Ovary (tissue), 9 donors: ENCODE data around the gene AZU1. TPM values are rescaled to one million over a fixed set of nuclear protein-coding genes. Genes with fewer than 3 reads are reported as not detected.

ENCODE experiments used
- DNase-seq, 5 donors: peaks; one replicate each; pipeline ENCODE4 v3.0.0-alpha.2; 2019 to 2020
- H3K27ac ChIP-seq, 2 donors: fragments of 200-600 bp; one replicate each; pipeline versions ENCODE4 v1.5.1 to v1.8.0; 2019 to 2022
- H3K27me3 ChIP-seq: fragments of 200-600 bp; one replicate; pipeline ENCODE4 v1.8.0; 2022
- H3K36me3 ChIP-seq: fragments of 200-600 bp; sonication (generic); one replicate; pipeline ENCODE4 v1.5.1; 2019
- H3K4me1 ChIP-seq: one replicate; pipeline ENCODE4 v1.8.1; 2013; ENCODE audit warnings: mild to moderate bottlenecking, moderate library complexity; ENCODE audit not compliant: insufficient read depth
- H3K4me3 ChIP-seq: fragments of 200-600 bp; sonication (generic); one replicate; pipeline ENCODE4 v1.5.1; 2017
- H3K9me3 ChIP-seq, 2 donors: fragments of 200-600 bp in 1 of 2; sonication (generic) in 1 of 2; one replicate each; pipeline versions ENCODE4 v1.5.1 to v1.8.1; 2013 to 2019; ENCODE audit warnings: mild to moderate bottlenecking in 1 of 2, moderate library complexity in 1 of 2
- CTCF ChIP-seq, 3 donors: fragments of 450-650 bp in 2 of 3; fragments of 200-600 bp in 1 of 3; IDR thresholded peaks; one replicate each; pipeline versions ENCODE4 v1.5.1 to v1.8.0; 2016 to 2022; ENCODE audit warnings: antibody characterized with exemption in 3 of 3, mild to moderate bottlenecking in 1 of 3
- EP300 ChIP-seq: sonication (generic); formaldehyde crosslinking; IDR thresholded peaks from one replicate; pipeline ENCODE4 v1.6.1; 2017; ENCODE audit warnings: antibody characterized with exemption
- POLR2A ChIP-seq: fragments of 450-650 bp; IDR thresholded peaks from one replicate; pipeline ENCODE4 v1.6.1; 2017; ENCODE audit warnings: antibody characterized with exemption, mild to moderate bottlenecking, moderate library complexity
- WGBS, 3 donors: extraction: QIAGEN DNeasy Blood & Tissue Kit in 1 of 3; methylation state at CpG; one replicate each; pipeline versions ENCODE4 v1.1.5 to v1.1.7; 2013 to 2017; 5-methylcytosine and 5-hydroxymethylcytosine counted together
- intact Hi-C, 4 donors: fragments of 100-400 bp; cut with DNase I; formaldehyde crosslinking; loops; one replicate each; pipeline versions ENCODE4 v1.11.0 to v1.15.1; 2022 to 2023
- polyA plus RNA-seq, 2 donors: library from polyadenylated mRNA; stranded (reverse); fragments of 200-250 nt in 1 of 2; fragments of 350-450 nt in 1 of 2; fragmentation: Illumina TruSeq in 1 of 2; extraction: RNeasy Lipid Tissue Mini Kit (QIAGEN cat#74804) in 1 of 2; gene quantifications; one replicate each; pipeline ENCODE4 v1.2.3, GENCODE V29; 2013 to 2014
- total RNA-seq, 7 donors: library from RNA; depleted of rRNA in 2 of 7; stranded (reverse); fragments of >200 nt in 2 of 7; fragmentation: NEBNext Ultra II Directional in 3 of 7; extraction: Animal tissue kit (Norgen Biotek cat#: 25700) in 3 of 7; gene quantifications; one replicate each; pipeline versions ENCODE4 v1.1.0 to v1.2.4, GENCODE V29; 2016 to 2023
- donor health status: DM: no; HTN: no; CAD: no; lungs with moderate emphysema.
- donor health status: DM: no; HTN: no; CAD: no.
- donor health status: Bipolar disorder and iron deficiency.
- donor health status: DM: yes; HTN: yes; CAD: no.
- donor health status: DM: no; HTN: no; CAD: no.
- donor health status: DM: yes; HTN: yes; CAD: no.

AZU1 gene
- total and polyA plus RNA-seq, 9 donors, result 0.11 to 1.0 TPM; not detected in 7

- 29 to 48% (median 44%) methylated on average over 16 to 24 of the region's 24 CpGs for WGBS, 3 donors
- peak within 1 kb of the TSS; percentile 25 for H3K4me3 ChIP-seq
- no peaks in the 10 kb centered on the region for H3K36me3 ChIP-seq
- H3K27ac ChIP-seq, result peak within 1 kb of the TSS; percentile 23 to 24
- peaks cover 9% of the 10 kb centered on the region for H3K4me1 ChIP-seq
- TF ChIP-seq CTCF (IDR thresholded peaks at IDR 0.05) (no peak), POLR2A (no peak), EP300 (no peak)
- intact Hi-C loops, result loop anchor here in 3 of 4 donors (2.0 to 10.0 kb wide), 3 partner anchors 60 to 126 kb away; partner anchors contain the start of gene WDR18 (in 2 of the 3)
- peak in 3 of 5 donors; percentile 50 to 72 (median 57) for DNase-seq
- H3K9me3 ChIP-seq, result no peaks in the 10 kb centered on the region
- peaks cover 4% of the 10 kb centered on the region for H3K27me3 ChIP-seq
These were observed 31.5 kb downstream of the AZU1 start, which contains the start of gene CFD for GRCh38 chr19:858868-859843. CFD (plus strand) TSS chr19:859664; CDS start chr19:859690, 26 bp downstream.

- DNase-seq, result no peak
- Histone ChIP-seq H3K27ac (no peak overlapping the region), H3K36me3 (no peaks in the 10 kb centered on the region), H3K9me3 (no peaks in the 10 kb centered on the region), H3K4me1 (peaks cover 9% of the 10 kb centered on the region), H3K27me3 (peaks cover 4% of the 10 kb centered on the region), H3K4me3 (no peak overlapping the region)
- 37 to 41% (median 39%) methylated on average over 23 to 35 of the region's 35 CpGs for WGBS, 3 donors
- TF ChIP-seq CTCF (IDR thresholded peaks at IDR 0.05) (no peak), POLR2A (no peak)
- intact Hi-C loops, result loop anchor here in 1 of 4 donors (5.0 kb wide), 1 partner anchor 121 kb away; the partner anchor contains the start of gene WDR18
These were observed 33.6 kb downstream of the AZU1 start for GRCh38 chr19:861141-861755.

- peak in 4 of 5 donors; percentile 53 to 70 (median 64) for DNase-seq
- H3K27ac ChIP-seq, result no peak overlapping the region
These were observed 34.3 kb downstream of the AZU1 start for GRCh38 chr19:861756-862580.

More at GRCh38 chr19:861756-862580, 34.3 kb downstream of the AZU1 start:
- Histone ChIP-seq H3K36me3 (no peaks in the 10 kb centered on the region), H3K4me3 (no peak overlapping the region), H3K4me1 (peaks cover 9% of the 10 kb centered on the region), H3K27me3 (peaks cover 4% of the 10 kb centered on the region), H3K9me3 (no peaks in the 10 kb centered on the region)
- TF ChIP-seq CTCF (IDR thresholded peaks at IDR 0.05) (no peak), POLR2A (no peak), EP300 (no peak)
- intact Hi-C loops, result loop anchor here in 1 of 4 donors (5.0 kb wide), 1 partner anchor 120 kb away; the partner anchor contains the start of gene WDR18
- 10 to 28% (median 11%) methylated on average over 38 to 60 of the region's 60 CpGs for WGBS, 3 donors
